Stromal cell of bone marrow (primary cell): Measurements from ENCODE around the gene PRDX2.
A peak's percentile ranks its signal among the peaks of the same experiment; 100 is the strongest.

Experiments
- DNase-seq: peaks from one replicate; pipeline ENCODE4 v3.0.0-alpha.2; 2012; ENCODE audit warnings: low read depth

The PRDX2 gene

GRCh38 chr19:12779162-12779993 is 22.2 kb downstream of the PRDX2 start:
- peak; percentile 84 for DNase-seq

- no peak for DNase-seq
Observed at GRCh38 chr19:12778905-12779161, 22.8 kb downstream of the PRDX2 start.

- DNase-seq, result peak; percentile 62
Observed at GRCh38 chr19:12778017-12778904, 23.3 kb downstream of the PRDX2 start.

GRCh38 chr19:12777217-12778016 is 24.2 kb downstream of the PRDX2 start:
- peak; percentile 61 for DNase-seq

DNA sequence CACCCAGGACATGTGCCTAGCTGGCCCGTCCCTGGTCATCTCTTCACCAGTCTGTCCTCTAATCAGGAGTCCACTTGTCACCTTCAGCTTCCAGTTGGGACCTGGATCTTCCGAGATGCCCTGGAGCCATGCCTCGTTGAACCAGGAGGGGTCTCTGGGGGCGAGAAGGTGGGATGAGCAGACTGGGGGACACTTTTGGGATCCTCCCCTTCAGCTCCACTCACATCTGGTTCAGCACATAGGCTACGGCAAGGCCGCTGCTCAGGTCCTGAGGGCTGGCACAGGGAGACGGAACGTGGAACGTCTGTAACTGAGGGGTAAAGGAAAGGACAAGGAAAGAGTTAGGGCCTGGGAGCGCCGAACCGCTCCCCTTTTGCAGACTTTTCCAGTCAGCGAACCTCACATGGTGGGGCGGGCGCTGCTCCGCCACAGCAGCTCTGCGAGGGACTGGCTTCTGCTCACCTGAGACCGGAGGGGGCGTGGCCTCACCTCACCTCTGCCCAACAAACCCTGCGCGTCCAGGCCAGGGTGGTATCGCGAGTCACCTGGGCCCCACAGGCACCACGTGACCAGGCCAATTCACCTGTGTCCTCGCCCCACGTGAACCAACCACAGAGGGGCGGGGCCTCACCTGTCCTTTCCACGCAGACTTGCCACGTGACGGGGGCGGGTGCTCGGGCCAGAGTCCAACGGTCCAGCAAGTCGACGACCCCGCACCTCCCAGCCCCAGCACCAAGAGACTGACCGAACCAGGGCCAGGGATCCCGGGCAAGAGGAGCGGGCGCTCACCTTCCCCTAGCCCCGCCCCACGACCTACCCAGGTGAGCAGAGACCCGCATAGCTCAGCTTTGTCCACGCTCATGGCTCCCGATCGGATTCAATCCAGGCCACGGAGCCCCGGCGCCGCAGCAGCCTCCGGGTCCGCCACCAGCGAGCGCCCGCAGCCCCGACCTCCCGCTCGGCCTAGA is 26.7 kb downstream of the PRDX2 start, which contains the start of gene HOOK2:
Gene HOOK2 (minus strand): TSS at position 965 of the 968 bp plus-strand sequence. CDS start 103 bp downstream, at position 862.
- DNase-seq, result no peak

- DNase-seq, result no peak
Observed at GRCh38 chr19:12773571-12773970, 28.0 kb downstream of the PRDX2 start.

DNA sequence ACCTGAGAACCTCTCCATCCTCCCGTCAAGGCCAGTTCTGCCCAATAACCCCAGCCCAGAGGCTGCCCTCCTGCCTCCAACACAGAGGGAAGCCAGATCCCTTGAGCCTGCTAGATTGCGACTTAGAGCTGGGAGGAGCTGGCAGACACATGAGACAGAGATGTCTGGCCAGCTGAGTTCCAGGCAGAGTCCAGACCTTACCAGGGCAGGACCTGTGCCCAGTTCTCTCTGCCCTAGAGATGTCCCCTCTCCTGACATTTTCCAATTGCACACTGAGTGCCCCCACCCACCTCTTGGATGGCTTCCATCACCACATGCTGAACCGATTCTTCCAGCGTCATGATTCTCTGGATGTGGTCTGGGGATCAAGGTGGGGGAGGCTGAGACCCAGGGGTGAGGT is 29.3 kb downstream of the PRDX2 start:
- DNase-seq, result no peak

- DNase-seq, result no peak
Observed at GRCh38 chr19:12770922-12771321, 30.7 kb downstream of the PRDX2 start.

- DNase-seq, result no peak
Observed at GRCh38 chr19:12769689-12770088, 31.9 kb downstream of the PRDX2 start.

- DNase-seq, result no peak
Observed at GRCh38 chr19:12767666-12768065, 33.9 kb downstream of the PRDX2 start.

- no peak for DNase-seq
Observed at GRCh38 chr19:12767150-12767549, 34.5 kb downstream of the PRDX2 start.

DNA sequence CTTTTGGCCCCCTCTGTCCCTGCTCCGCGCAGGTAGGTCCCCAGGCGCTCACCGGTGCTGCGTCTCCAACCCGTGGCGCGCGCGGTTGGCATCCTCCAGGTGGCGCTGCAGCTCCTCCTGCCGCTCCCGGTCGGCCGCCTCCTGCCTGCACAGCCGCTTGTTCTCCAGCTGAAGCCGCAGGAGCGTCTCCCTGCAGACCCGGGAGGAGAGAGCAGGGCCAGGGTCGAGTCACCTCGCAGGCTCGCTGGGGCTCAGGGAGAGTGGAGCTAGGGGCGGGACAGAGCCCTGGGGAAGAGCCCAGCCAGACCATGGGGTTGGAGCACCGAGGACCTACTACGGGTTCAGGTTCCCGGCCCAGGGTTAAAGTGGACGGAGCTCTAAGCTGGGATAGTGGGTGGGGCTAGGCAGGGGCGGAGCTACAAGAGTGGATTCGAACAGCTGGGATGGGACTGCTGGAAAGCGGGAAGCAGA is 35.5 kb downstream of the PRDX2 start:
- DNase-seq, result peak; percentile 59

DNA sequence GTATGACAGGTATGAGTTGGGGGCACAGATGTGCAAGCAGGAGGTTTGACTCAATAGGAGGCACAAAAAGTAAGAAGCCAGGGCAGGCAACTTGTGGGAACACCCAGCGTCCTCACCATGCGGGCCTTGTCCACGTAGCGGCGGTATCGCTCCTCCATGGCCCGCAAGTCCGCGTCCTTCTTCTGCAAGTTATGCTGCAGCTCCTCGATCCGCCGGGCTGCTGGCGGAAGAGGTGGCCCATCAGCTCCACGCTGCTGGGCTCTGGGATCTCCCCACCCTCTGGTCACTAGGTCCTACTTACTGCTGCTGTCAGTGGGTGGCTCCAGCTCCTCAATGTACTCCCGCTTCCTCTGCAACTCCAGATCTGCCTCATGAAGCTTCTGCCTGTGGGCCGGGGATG is 36.9 kb downstream of the PRDX2 start:
- no peak for DNase-seq

- no peak for DNase-seq
Observed at GRCh38 chr19:12763100-12763499, 38.5 kb downstream of the PRDX2 start.

GRCh38 chr19:12759686-12760085 is 41.9 kb downstream of the PRDX2 start:
- DNase-seq, result no peak

DNA sequence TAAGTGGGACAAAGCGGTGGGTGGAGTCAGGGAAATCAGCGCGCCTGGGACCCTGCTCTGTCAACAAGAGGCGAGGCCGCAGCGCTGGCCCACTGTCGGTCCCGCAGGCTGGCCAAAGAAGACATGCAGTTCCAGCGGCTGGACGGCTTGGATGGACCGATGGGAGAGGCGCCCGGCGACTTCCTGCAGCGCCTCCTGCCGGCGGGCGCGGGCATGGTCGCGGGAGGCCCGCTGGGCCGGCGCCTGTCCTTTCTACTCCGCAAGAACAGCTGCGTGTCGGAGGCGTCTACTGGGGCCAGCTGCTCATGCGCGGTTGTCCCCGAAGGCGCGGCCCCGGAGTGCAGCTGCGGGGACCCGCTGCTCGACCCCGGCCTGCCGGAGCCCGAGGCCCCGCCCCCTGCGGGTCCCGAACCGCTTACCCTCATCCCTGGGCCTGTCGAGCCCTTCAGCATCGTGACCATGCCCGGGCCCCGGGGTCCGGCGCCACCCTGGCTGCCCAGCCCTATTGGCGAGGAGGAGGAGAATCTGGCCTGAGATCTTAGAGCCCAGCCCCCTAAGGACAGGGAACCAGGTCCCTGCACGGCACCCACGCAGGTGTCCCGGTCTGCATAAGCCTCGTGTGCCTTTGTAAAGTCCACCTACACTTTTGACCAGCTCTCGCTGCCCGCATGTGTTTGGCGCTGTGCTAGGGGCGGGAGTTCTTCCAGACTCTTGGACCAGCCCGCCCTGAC is 43.9 kb downstream of the PRDX2 start:
- DNase-seq, result peak; percentile 37

- DNase-seq, result no peak
Observed at GRCh38 chr19:12756150-12756883, 45.3 kb downstream of the PRDX2 start.

- no peak for DNase-seq
Observed at GRCh38 chr19:12754465-12755196, 47.0 kb downstream of the PRDX2 start.
